A549 (cell line): ENCODE data around the gene CDK17. TPM values are rescaled to one million over a fixed set of nuclear protein-coding genes. Genes with fewer than 3 reads are reported as not detected.

Experiments
- ATAC-seq, 2 experiments: fragments of 200-7000 bp in 1 of 2; fragments of >200 bp in 1 of 2; cut with Nextera tagmentation in 1 of 2; cut with Tn5 transposase in 1 of 2; 3 replicates each; pipeline versions ENCODE4 v1.8.0 to v1.9.1; 2018 to 2020; ENCODE audit warnings: mild to moderate bottlenecking in 1 of 2, moderate library complexity in 1 of 2
- CTCF ChIA-PET: fragments of 300-600 bp; sonication (Branson Sonifier 250); formaldehyde crosslinking; extraction: SDS; loops from one replicate; lab custom pipeline; 2021; ENCODE audit warnings: antibody characterized with exemption, inconsistent platforms; lab: Yijun Ruan, JAX
- POLR2A ChIA-PET: fragments of 350-600 bp; formaldehyde crosslinking; extraction: SDS; loops from one replicate; lab custom pipeline; 2021; ENCODE audit warnings: antibody characterized with exemption, inconsistent platforms; lab: Yijun Ruan, JAX
- DNase-seq, 2 experiments: peaks; one replicate each; pipeline versions ENCODE4 v3.0.0 to v3.0.0-alpha.2; 2011 to 2016; ENCODE audit warnings: low read depth in 1 of 2, low spot score in 1 of 2
- FAIRE-seq: peaks from 2 replicates; lab custom pipeline; 2011; peaks lifted over from hg19 to GRCh38; lab: Jason Lieb, UNC
- H3K27ac ChIP-seq, 2 experiments: fragments of >200 bp; sonication (Bioruptor Twin); formaldehyde crosslinking; 3 replicates each; pipeline ENCODE4 v1.5.1; 2016 to 2017
- H3K4me1 ChIP-seq: fragments of >200 bp; sonication (Bioruptor Twin); formaldehyde crosslinking; 3 replicates; pipeline ENCODE4 v1.6.1; 2016
- H3K4me2 ChIP-seq: fragments of >200 bp; sonication (Bioruptor Twin); formaldehyde crosslinking; 3 replicates; pipeline ENCODE4 v1.6.1; 2016
- H3K4me3 ChIP-seq: fragments of >200 bp; sonication (Bioruptor Twin); formaldehyde crosslinking; 3 replicates; pipeline ENCODE4 v1.5.1; 2016
- H3K9me3 ChIP-seq: fragments of >200 bp; sonication (Bioruptor Twin); formaldehyde crosslinking; 3 replicates; pipeline ENCODE4 v1.6.1; 2016
- CBX8 ChIP-seq: fragments of 200-600 bp; sonication (generic); IDR thresholded peaks from 2 replicates; pipeline ENCODE4 v1.6.1; 2016
- CEBPB ChIP-seq, 2 experiments: fragments of >200 bp in 1 of 2; sonication (Bioruptor Twin) in 1 of 2; formaldehyde crosslinking in 1 of 2; IDR thresholded peaks; 2 replicates each; pipeline ENCODE4 v1.6.1; 2012 to 2016
- CHD2 ChIP-seq: fragments of 150-350 bp; IDR thresholded peaks from 2 replicates; pipeline ENCODE4 v1.6.1; 2014; ENCODE audit warnings: low read length; ENCODE audit not compliant: partially characterized antibody
- EHF ChIP-seq: fragments of 250-450 bp; sonication (Bioruptor Pico); IDR thresholded peaks from 2 replicates; pipeline ENCODE4 v1.5.0; 2020; ENCODE audit warnings: mild to moderate bottlenecking
- EHMT2 ChIP-seq: fragments of 200-600 bp; sonication (generic); IDR thresholded peaks from 2 replicates; pipeline ENCODE4 v1.6.1; 2016; ENCODE audit warnings: antibody characterized with exemption, low read depth, mild to moderate bottlenecking, moderate library complexity
- EP300 ChIP-seq, 2 experiments: fragments of >200 bp; sonication (Bioruptor Twin); formaldehyde crosslinking; IDR thresholded peaks; 2 replicates in 1 of 2; 3 replicates in 1 of 2; pipeline ENCODE4 v1.6.1; 2016 to 2017
- ESRRA ChIP-seq: fragments of 150-350 bp; IDR thresholded peaks from 2 replicates; pipeline ENCODE4 v1.6.1; 2014; ENCODE audit warnings: mild to moderate bottlenecking, low read length, borderline replicate concordance
- FOSB ChIP-seq: fragments of 250-450 bp; sonication (Bioruptor Pico); IDR thresholded peaks from 2 replicates; pipeline ENCODE4 v1.5.0; 2020; ENCODE audit warnings: mild to moderate bottlenecking, moderate library complexity
- GATA3 ChIP-seq: IDR thresholded peaks from 2 replicates; pipeline ENCODE4 v1.6.1; 2012; ENCODE audit warnings: borderline replicate concordance
- HEYL ChIP-seq: fragments of 250-450 bp; sonication (Bioruptor Pico); IDR thresholded peaks from 2 replicates; pipeline ENCODE4 v1.8.0; 2021; ENCODE audit warnings: mild to moderate bottlenecking, moderate library complexity
- HOXB5 ChIP-seq: fragments of 250-450 bp; sonication (Bioruptor Pico); IDR thresholded peaks from 2 replicates; pipeline ENCODE4 v1.5.0; 2020; ENCODE audit warnings: mild to moderate bottlenecking, moderate library complexity
- JUNB ChIP-seq: fragments of >200 bp; sonication (Bioruptor Twin); formaldehyde crosslinking; IDR thresholded peaks from 2 replicates; pipeline ENCODE4 v1.6.1; 2016
- KDM1A ChIP-seq: fragments of 200-600 bp; sonication (generic); IDR thresholded peaks from 2 replicates; pipeline ENCODE4 v1.6.1; 2016; ENCODE audit warnings: low read depth, mild to moderate bottlenecking
- KDM5A ChIP-seq: fragments of 200-600 bp; sonication (generic); IDR thresholded peaks from 2 replicates; pipeline ENCODE4 v1.6.1; 2016; ENCODE audit warnings: antibody characterized with exemption, mild to moderate bottlenecking
- MAFK ChIP-seq: fragments of 450-650 bp; IDR thresholded peaks from 2 replicates; pipeline ENCODE4 v1.6.1; 2014; ENCODE audit not compliant: partially characterized antibody
- MAZ ChIP-seq: fragments of 150-350 bp; IDR thresholded peaks from 2 replicates; pipeline ENCODE4 v1.6.1; 2014; ENCODE audit warnings: antibody characterized with exemption, low read depth, low read length, borderline replicate concordance
- NFE2L2 ChIP-seq: fragments of 150-350 bp; conservative IDR thresholded peaks from 2 replicates; pipeline ENCODE4 v1.6.1; 2014; ENCODE audit warnings: low read length
- NPAS2 ChIP-seq: fragments of 250-450 bp; sonication (Bioruptor Pico); IDR thresholded peaks from 2 replicates; pipeline ENCODE4 v1.8.0; 2022; ENCODE audit warnings: mild to moderate bottlenecking, moderate library complexity, borderline replicate concordance
- NR3C1 ChIP-seq: fragments of >200 bp; sonication (Bioruptor Twin); formaldehyde crosslinking; IDR thresholded peaks from 3 replicates; pipeline ENCODE4 v1.6.1; 2017
- PHF8 ChIP-seq: fragments of 200-600 bp; sonication (generic); IDR thresholded peaks from 2 replicates; pipeline ENCODE4 v1.6.1; 2016; ENCODE audit warnings: low read depth, mild to moderate bottlenecking, antibody characterized with exemption, moderate library complexity, borderline replicate concordance
- POLR2AphosphoS2 ChIP-seq: conservative IDR thresholded peaks from 2 replicates; pipeline ENCODE4 v1.6.1; 2012; ENCODE audit warnings: low read length, improper control_type of control experiment, inconsistent platforms
- RCOR1 ChIP-seq: fragments of 150-350 bp; IDR thresholded peaks from 2 replicates; pipeline ENCODE4 v1.6.1; 2014; ENCODE audit warnings: antibody characterized with exemption, low read length, low read depth
- REST ChIP-seq: fragments of 200-600 bp; sonication (generic); IDR thresholded peaks from 2 replicates; pipeline ENCODE4 v1.6.1; 2016; ENCODE audit warnings: antibody characterized with exemption, mild to moderate bottlenecking, moderate library complexity
- TFCP2L1 ChIP-seq: fragments of 250-450 bp; sonication (Bioruptor Pico); IDR thresholded peaks from 2 replicates; pipeline ENCODE4 v1.5.0; 2021; ENCODE audit warnings: mild to moderate bottlenecking
- TP53 ChIP-seq: fragments of 250-450 bp; sonication (Bioruptor Pico); IDR thresholded peaks from 2 replicates; pipeline ENCODE4 v1.5.0; 2021; ENCODE audit warnings: mild to moderate bottlenecking, moderate library complexity
- ZC3H11A ChIP-seq: fragments of 450-650 bp; IDR thresholded peaks from 2 replicates; pipeline ENCODE4 v1.6.1; 2014; ENCODE audit warnings: antibody characterized with exemption, mild to moderate bottlenecking
- ZFP36 ChIP-seq: fragments of 450-650 bp; IDR thresholded peaks from 2 replicates; pipeline ENCODE4 v1.6.1; 2014; ENCODE audit warnings: borderline replicate concordance; ENCODE audit not compliant: partially characterized antibody
- ZNF302 ChIP-seq: fragments of 250-450 bp; sonication (Bioruptor Pico); IDR thresholded peaks from 2 replicates; pipeline ENCODE4 v1.9.0; 2021; ENCODE audit warnings: inconsistent platforms, mild to moderate bottlenecking, moderate library complexity
- WGBS: methylation state at CpG from one replicate; pipeline ENCODE4 v1.1.6; 2017; ENCODE audit errors: missing lambda C conversion rate; 5-methylcytosine and 5-hydroxymethylcytosine counted together
- polyA plus RNA-seq, 4 experiments: library from polyadenylated mRNA; depleted of rRNA in 3 of 4; stranded (reverse); fragments of >200 nt; fragmentation: RNase III in 1 of 4; extraction: RNeasy Plus Mini Kit Qiagen cat#74134 plus additional on column Dnase treatment in 1 of 4; gene quantifications; 2 replicates in 3 of 4; 3 replicates in 1 of 4; pipeline ENCODE4 v1.2.3, GENCODE V29; 2011 to 2017
- TF ChIP-seq, protein P1 (sequence below): fragments of 250-450 bp; sonication (Bioruptor Pico); IDR thresholded peaks from 2 replicates; pipeline ENCODE4 v1.5.0; 2021; ENCODE audit warnings: mild to moderate bottlenecking, moderate library complexity, borderline replicate concordance
- TF ChIP-seq, protein P2 (sequence below): fragments of 150-350 bp; IDR thresholded peaks from 2 replicates; pipeline ENCODE4 v1.6.1; 2014; ENCODE audit warnings: low read depth, mild to moderate bottlenecking, low read length

Gene CDK17
- polyA plus RNA-seq, 2 of the 4 experiments (the other 2 are of a cell fraction): 11.4 to 43.5 TPM

GRCh38 chr12:96265400-96265799, 134.8 kb downstream of the CDK17 start:
- FAIRE-seq: no peak
- ATAC-seq: no peak
- Histone ChIP-seq H3K4me1 (peaks cover 10% of the 10 kb centered on the region; the same call in 1 of the 3 replicates), H3K9me3 (no peaks in the 10 kb centered on the region), H3K4me2 (no peak overlapping the region), H3K4me3 (no peak overlapping the region), H3K27ac (no peak overlapping the region)
- DNase-seq: no peak
- TF ChIP-seq HEYL (CRISPR knock-in tag) (no peak), EP300 (IDR thresholded peaks at IDR 0.05) (no peak), EHMT2 (no peak), KDM5A (no peak), GATA3 (no peak), NFE2L2 (no peak), REST (no peak), CHD2 (no peak), EHF (CRISPR knock-in tag) (no peak), ZFP36 (no peak), RCOR1 (no peak), ZNF302 (CRISPR knock-in tag) (no peak), TP53 (CRISPR knock-in tag) (no peak), CEBPB (IDR thresholded peaks at IDR 0.05) (no peak), PHF8 (no peak)
- ChIA-PET CTCF (interaction anchor here (1.1 kb wide), 1 partner anchor 205 kb away, joined by 3 read pairs; no protein-coding TSS in a partner anchor), POLR2A (no interaction called here)
- WGBS: 94% methylated on average over 2 of the region's 2 CpGs

- DNase-seq (peak in 1 of 2 experiments; percentile 20), ATAC-seq (peak in 1 of 2 experiments; percentile 63; a peak in 4 of 6 replicates), FAIRE-seq (no peak)
- peaks cover 15% of the 10 kb centered on the region; the same call in 1 of the 3 replicates for H3K4me1 ChIP-seq
- TF ChIP-seq JUNB (no peak), CBX8 (no peak), NPAS2 (CRISPR knock-in tag) (no peak), FOSB (no peak), NR3C1 (no peak), KDM1A (no peak), HOXB5 (no peak), MAFK (no peak), ESRRA (no peak), POLR2AphosphoS2 (no peak), ZC3H11A (no peak), MAZ (no peak), TFCP2L1 (CRISPR knock-in tag) (no peak), ZFP36 (no peak)
- TF ChIP-seq, protein P1, sequence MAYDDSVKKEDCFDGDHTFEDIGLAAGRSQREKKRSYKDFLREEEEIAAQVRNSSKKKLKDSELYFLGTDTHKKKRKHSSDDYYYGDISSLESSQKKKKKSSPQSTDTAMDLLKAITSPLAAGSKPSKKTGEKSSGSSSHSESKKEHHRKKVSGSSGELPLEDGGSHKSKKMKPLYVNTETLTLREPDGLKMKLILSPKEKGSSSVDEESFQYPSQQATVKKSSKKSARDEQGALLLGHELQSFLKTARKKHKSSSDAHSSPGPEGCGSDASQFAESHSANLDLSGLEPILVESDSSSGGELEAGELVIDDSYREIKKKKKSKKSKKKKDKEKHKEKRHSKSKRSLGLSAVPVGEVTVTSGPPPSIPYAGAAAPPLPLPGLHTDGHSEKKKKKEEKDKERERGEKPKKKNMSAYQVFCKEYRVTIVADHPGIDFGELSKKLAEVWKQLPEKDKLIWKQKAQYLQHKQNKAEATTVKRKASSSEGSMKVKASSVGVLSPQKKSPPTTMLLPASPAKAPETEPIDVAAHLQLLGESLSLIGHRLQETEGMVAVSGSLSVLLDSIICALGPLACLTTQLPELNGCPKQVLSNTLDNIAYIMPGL (CRISPR knock-in tag): no peak
- TF ChIP-seq, protein P2, sequence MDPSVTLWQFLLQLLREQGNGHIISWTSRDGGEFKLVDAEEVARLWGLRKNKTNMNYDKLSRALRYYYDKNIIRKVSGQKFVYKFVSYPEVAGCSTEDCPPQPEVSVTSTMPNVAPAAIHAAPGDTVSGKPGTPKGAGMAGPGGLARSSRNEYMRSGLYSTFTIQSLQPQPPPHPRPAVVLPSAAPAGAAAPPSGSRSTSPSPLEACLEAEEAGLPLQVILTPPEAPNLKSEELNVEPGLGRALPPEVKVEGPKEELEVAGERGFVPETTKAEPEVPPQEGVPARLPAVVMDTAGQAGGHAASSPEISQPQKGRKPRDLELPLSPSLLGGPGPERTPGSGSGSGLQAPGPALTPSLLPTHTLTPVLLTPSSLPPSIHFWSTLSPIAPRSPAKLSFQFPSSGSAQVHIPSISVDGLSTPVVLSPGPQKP: no peak
- no peak overlapping the region for H3K27ac ChIP-seq
- H3K4me2 ChIP-seq: peak overlapping the region; percentile 6; the same call in 1 of the 3 replicates
- ChIA-PET CTCF (interaction anchor here (0.8 to 1.4 kb wide), 4 partner anchors 8 to 201 kb away, joined by 3 to 4 read pairs (median 4); no protein-coding TSS in a partner anchor), POLR2A (no interaction called here)
- WGBS: 42% methylated on average over 11 of the region's 11 CpGs
- H3K4me3 ChIP-seq: no peak overlapping the region
- H3K9me3 ChIP-seq: no peaks in the 10 kb centered on the region
Observed at GRCh38 chr12:96263449-96263902, 136.8 kb downstream of the CDK17 start.
